GM12878 (cell line): ENCODE measurements around the gene ADAMTSL4.

Experiments
- CHD1 ChIP-seq: IDR thresholded peaks from 2 replicates; pipeline ENCODE4 v1.6.1; 2012; ENCODE audit warnings: low read depth, low read length, improper control_type of control experiment
- CREB1 ChIP-seq: IDR thresholded peaks from 2 replicates; pipeline ENCODE4 v1.6.1; 2012; ENCODE audit warnings: low read depth, mild to moderate bottlenecking, inconsistent platforms
- POLR2A ChIP-seq: IDR thresholded peaks from 2 replicates; pipeline ENCODE4 v1.6.1; 2011; ENCODE audit warnings: low read depth, mild to moderate bottlenecking, low read length
- RCOR1 ChIP-seq: conservative IDR thresholded peaks from 2 replicates; pipeline ENCODE4 v1.6.1; 2012; ENCODE audit warnings: low read depth, low read length, improper control_type of control experiment
- SMAD1 ChIP-seq: fragments of 450-650 bp; IDR thresholded peaks from 2 replicates; pipeline ENCODE4 v1.6.1; 2018; ENCODE audit warnings: mild to moderate bottlenecking, low read depth; ENCODE audit not compliant: partially characterized antibody
- TAF1 ChIP-seq: IDR thresholded peaks from 2 replicates; pipeline ENCODE4 v1.6.1; 2011; ENCODE audit warnings: mild to moderate bottlenecking, low read depth, low read length, borderline replicate concordance
- TARDBP ChIP-seq: IDR thresholded peaks from 2 replicates; pipeline ENCODE4 v1.6.1; 2016; ENCODE audit warnings: borderline replicate concordance
- WRNIP1 ChIP-seq: IDR thresholded peaks from 2 replicates; pipeline ENCODE4 v1.6.1; 2011; ENCODE audit warnings: low read depth, low read length, improper control_type of control experiment, borderline replicate concordance
- ZBED1 ChIP-seq: IDR thresholded peaks from 2 replicates; pipeline ENCODE4 v1.6.1; 2016; ENCODE audit warnings: borderline replicate concordance
- TF ChIP-seq, protein P1 (sequence below): IDR thresholded peaks from 2 replicates; pipeline ENCODE4 v1.6.1; 2011; ENCODE audit warnings: low read depth, low read length, improper control_type of control experiment, borderline replicate concordance
- TF ChIP-seq, protein P2 (sequence below), 3 experiments: IDR thresholded peaks in 2 of 3; conservative IDR thresholded peaks in 1 of 3; 2 replicates each; pipeline ENCODE4 v1.5.1; 2011; ENCODE audit warnings: low read depth in 3 of 3, low read length in 3 of 3, mild to moderate bottlenecking in 3 of 3, control low read depth in 2 of 3, moderate library complexity in 2 of 3, inconsistent platforms in 1 of 3, mixed read lengths in 1 of 3; ENCODE audit not compliant: control insufficient read depth in 2 of 3, insufficient read depth in 1 of 3; ENCODE audit errors: extremely low read depth in 1 of 3
- TF ChIP-seq, protein P3 (sequence below): IDR thresholded peaks from 2 replicates; pipeline ENCODE4 v1.6.1; 2012; ENCODE audit warnings: low read depth, low read length, improper control_type of control experiment

DNA sequence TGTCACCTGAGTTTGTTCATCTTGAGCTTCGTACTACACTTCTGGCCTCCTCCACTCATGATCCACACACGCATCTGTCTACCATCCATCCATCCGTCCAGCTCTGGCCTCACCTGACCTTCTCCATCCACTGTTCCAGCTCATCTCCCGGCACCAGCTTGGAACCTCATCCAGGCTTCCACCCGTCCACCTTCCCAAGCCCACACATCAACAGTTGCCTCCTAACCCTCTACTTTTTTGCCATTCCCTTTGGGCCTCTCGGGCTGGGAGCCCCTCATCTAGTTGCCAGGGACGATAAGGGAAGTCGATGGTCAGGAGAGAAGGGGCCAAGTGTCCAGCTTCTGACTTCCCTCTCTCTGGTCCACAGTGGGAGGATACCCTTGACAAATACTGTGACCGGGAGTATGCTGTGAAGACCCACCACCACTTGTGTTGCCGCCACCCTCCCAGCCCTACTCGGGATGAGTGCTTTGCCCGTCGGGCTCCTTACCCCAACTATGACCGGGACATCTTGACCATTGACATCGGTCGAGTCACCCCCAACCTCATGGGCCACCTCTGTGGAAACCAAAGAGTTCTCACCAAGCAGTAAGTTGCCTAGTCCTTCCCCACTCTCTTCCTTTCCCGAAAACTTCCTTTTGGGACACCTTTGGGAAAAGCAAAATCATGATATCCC lies 37.1 kb upstream of the ADAMTSL4 start:
- TF ChIP-seq CREB1 (no peak), RCOR1 (no peak), TAF1 (no peak), SMAD1 (no peak), ZBED1 (no peak), WRNIP1 (no peak), POLR2A (no peak), TARDBP (no peak), CHD1 (no peak)
- TF ChIP-seq, protein P1, sequence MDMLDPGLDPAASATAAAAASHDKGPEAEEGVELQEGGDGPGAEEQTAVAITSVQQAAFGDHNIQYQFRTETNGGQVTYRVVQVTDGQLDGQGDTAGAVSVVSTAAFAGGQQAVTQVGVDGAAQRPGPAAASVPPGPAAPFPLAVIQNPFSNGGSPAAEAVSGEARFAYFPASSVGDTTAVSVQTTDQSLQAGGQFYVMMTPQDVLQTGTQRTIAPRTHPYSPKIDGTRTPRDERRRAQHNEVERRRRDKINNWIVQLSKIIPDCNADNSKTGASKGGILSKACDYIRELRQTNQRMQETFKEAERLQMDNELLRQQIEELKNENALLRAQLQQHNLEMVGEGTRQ = no peak
- TF ChIP-seq, protein P2, sequence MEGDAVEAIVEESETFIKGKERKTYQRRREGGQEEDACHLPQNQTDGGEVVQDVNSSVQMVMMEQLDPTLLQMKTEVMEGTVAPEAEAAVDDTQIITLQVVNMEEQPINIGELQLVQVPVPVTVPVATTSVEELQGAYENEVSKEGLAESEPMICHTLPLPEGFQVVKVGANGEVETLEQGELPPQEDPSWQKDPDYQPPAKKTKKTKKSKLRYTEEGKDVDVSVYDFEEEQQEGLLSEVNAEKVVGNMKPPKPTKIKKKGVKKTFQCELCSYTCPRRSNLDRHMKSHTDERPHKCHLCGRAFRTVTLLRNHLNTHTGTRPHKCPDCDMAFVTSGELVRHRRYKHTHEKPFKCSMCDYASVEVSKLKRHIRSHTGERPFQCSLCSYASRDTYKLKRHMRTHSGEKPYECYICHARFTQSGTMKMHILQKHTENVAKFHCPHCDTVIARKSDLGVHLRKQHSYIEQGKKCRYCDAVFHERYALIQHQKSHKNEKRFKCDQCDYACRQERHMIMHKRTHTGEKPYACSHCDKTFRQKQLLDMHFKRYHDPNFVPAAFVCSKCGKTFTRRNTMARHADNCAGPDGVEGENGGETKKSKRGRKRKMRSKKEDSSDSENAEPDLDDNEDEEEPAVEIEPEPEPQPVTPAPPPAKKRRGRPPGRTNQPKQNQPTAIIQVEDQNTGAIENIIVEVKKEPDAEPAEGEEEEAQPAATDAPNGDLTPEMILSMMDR (IDR thresholded peaks at IDR 0.05 in 2 of 3, conservative IDR thresholded peaks at IDR 0.05 in 1 of 3; ENCODE audit: control insufficient read depth in 2 of 3, extremely low read depth in 1 of 3, insufficient read depth in 1 of 3, low read depth in 3 of 3, low read length in 3 of 3) = no peak
- TF ChIP-seq, protein P3, sequence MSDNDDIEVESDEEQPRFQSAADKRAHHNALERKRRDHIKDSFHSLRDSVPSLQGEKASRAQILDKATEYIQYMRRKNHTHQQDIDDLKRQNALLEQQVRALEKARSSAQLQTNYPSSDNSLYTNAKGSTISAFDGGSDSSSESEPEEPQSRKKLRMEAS = no peak
